Adipose tissue (tissue), 3 donors: ENCODE measurements around the gene LSAMP. TPM values are rescaled to one million over a fixed set of nuclear protein-coding genes. Genes with fewer than 3 reads are reported as not detected.

Experiments
- H3K27ac ChIP-seq: one replicate; pipeline ENCODE4 v1.5.1; 2013; ENCODE audit warnings: low read depth, low read length
- whole genome bisulfite sequencing, 3 donors: extraction: QIAGEN DNeasy Blood & Tissue Kit; methylation state at CpG; one replicate each; pipeline ENCODE4 v1.1.7; 2013; 5-methylcytosine and 5-hydroxymethylcytosine counted together
- polyA plus RNA-seq, 3 donors: library from polyadenylated mRNA; stranded (reverse); fragments of 200-250 nt; gene quantifications; one replicate each; pipeline ENCODE4 v1.2.3, GENCODE V29; 2013
- donor health status: healthy with polysubstance abuse.
- donor health status: Bipolar disorder and iron deficiency.
- donor health status: healthy.

The LSAMP gene
- polyA plus RNA-seq, 3 donors, result 0.38 to 2.1 (median 1.4) TPM

DNA sequence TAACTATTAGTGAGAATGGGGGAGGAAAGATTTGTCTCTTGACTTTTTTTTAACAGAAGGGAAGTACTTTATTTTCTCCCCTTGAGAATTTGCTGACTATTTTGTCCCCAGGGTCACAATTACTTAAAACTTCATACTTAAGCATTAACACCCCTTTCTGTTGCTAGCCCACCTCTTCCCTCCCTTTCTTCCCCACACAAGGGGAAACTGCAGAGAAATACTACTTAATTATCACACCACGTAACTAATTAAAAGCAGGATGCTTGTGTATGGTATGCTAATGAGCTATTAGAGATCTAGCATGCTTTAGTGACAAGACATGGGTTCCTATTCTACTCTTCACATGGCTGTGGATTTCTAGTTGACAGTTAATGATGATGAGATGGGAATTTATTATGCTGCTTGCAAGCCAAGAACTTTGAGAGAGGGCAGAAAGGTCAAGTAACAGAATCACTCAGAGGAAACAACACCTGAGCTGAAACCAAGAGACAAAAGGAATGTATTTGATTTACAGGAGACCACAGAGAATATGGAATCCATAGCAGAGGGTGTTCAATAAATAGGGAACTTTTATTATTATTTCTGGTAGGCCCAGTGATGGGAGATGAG is 179.2 kb downstream of the LSAMP start:
- 63 to 75% (median 71%) methylated on average over 1 of the region's 1 CpG for WGBS, 3 donors
- no peak overlapping the region for H3K27ac ChIP-seq

DNA sequence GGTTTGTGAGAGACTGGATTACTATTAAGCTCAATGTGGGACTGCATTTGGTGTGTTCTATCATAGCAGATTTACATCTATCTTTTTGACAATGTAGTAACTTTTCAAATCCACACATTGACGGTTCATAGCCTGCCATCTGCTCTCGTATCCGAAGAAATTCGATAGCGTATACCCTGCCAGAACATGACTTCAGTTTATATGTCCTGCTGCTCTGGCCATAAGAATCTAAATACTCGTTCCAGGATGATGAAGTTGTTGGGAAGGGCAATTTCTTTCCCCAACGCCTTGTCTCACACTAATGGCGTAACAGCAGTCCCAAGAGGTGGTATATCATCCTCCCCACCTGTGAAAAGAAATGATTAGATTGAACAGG is 180.0 kb downstream of the LSAMP start:
- H3K27ac ChIP-seq, result no peak overlapping the region
- 71 to 76% (median 74%) methylated on average over 8 of the region's 8 CpGs for WGBS, 3 donors

DNA sequence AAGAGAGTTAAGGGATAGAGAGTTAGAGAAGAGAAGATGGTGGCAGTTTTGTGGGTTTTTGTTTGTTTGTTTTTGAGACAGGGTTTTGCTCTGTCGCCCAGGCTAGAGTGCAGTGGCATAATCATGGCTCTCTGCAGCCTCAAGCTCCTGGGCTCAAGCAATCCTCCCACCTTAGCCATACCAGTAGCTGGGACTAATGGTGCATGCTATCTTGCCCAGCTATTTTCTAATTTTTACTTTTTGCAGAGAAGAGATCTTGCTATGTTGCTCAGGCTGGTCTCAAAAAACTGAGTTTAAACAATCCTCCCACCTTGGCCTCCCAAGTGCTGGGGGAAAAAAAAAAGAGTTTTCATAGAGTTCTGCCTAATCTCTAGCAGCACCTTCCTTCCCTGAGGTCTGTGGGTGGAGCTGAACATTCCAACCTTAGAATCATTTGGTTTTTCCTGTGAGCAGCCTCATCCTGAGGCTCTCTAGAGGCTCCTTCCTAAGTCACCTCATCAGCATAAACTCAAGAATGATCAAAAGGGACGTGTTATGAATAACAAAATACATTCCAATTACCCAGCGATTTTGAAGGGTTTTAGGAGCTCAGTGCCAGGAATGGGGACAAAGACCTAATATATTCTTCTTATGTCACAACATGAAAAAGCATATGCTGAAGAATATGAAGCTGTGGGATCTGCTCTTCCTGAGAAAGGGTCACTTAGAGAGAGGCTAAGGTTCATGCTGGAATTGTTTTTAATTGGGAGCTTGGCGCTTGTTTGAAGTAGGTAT is 180.6 kb downstream of the LSAMP start:
- 59 to 75% (median 61%) methylated on average over 4 of the region's 4 CpGs for WGBS, 3 donors
- no peak overlapping the region for H3K27ac ChIP-seq

DNA sequence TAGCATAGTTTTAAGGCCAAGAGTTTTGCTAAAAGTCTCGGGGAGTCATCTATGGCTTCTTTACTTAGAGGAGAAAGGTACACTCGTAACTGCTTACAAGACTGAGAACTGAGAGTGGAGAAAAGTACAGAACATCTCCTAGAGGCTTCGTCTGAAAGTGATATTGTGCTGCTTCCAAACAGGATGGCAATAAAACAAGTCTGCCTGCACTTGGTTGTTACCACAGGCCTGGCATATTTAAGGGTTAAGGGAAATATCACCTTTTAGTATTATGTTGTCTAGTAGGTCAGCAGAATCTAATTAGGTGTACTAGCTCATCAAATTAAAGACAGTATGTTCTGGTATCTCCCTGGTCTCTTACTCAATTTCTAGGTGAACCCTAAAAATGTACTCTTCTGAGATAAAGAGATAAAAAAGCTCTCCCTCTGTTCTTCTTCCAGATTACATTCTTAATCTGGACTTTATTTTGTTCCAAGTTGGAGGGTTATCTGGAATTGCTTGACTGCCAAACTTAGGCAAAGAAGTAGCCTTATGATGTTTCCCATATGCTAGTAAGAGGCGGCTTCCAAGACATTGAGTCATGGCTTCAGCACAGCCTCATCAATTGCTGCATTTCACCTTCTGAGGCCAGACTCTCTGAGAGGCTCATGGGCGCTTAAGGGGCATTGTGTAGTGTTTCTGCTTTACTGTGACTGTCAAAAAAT is 181.3 kb downstream of the LSAMP start:
- H3K27ac ChIP-seq, result no peak overlapping the region
- 51 to 56% (median 52%) methylated on average over 5 of the region's 5 CpGs for WGBS, 3 donors

DNA sequence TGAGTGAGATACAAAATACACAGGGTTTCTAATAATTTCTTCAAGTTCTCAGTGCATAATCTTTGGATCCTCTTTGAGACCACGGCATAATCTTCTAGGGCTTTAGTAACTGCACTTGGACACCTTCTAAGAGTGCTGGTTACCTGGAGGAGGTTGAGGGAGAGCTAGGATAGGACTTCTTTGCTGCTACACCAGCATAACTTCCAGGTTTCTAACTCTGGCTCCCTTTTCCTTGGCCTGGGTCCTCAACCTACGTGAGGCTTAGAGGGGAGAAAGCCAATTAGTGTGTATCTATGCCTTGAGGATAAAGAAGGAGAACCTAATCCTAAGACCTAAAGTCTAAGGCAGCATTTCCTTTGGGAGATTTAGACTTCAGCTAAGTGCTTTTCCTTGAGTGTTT is 184.8 kb downstream of the LSAMP start:
- H3K27ac ChIP-seq, result no peak overlapping the region
- WGBS, 3 donors, result 64 to 83% (median 76%) methylated on average over 2 of the region's 2 CpGs

DNA sequence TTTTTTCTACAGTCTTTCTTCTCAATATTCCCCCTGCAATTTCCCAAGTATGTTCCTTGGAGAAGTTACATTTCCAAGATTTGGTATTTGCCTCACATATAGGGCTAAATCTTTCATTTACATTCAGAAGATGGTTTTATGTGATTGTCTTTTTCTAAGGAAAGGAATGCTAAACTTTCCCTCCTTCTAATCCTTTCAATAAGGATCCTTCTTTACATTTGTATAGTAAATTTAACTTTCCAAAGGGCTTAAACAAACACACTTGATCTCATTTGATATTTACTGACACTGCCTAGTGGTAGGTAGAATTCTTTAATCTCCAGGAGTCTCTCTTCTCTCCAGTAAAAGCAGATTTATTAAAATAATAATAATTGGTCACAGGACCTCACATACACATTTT is 185.3 kb downstream of the LSAMP start:
- H3K27ac ChIP-seq, result no peak overlapping the region

DNA sequence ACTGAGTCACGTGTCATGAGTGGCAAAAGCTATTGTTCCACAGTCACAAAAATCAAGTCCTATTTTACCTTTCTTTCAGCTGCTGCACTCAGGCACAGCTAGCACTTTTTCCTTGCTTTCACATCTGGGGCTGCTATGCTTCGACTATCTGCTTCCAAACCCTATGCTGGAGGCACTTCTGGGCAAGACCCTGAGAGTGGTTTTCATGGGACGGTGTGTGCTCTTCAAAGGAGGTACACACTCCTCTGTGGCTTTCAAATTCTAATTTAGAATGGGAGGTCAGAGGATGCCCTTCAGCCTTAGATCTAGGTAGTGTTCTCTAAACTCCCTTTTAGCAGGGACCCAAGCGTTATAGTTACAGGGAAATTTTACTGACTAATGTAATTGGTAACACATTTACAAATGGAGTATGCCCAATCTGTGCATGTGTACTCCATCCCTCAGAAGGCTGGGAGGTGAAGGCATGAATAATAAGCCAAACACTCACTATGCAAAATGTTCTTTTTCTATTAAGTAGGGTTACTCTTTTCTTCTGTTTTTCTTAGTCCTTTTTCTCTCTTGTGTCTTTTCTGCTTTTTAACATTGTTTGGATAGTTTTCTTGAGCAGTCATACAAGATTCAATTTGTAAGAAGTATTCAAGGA is 188.3 kb downstream of the LSAMP start:
- H3K27ac ChIP-seq, result no peak overlapping the region
- 49 to 59% (median 57%) methylated on average over 4 of the region's 4 CpGs for WGBS, 3 donors

DNA sequence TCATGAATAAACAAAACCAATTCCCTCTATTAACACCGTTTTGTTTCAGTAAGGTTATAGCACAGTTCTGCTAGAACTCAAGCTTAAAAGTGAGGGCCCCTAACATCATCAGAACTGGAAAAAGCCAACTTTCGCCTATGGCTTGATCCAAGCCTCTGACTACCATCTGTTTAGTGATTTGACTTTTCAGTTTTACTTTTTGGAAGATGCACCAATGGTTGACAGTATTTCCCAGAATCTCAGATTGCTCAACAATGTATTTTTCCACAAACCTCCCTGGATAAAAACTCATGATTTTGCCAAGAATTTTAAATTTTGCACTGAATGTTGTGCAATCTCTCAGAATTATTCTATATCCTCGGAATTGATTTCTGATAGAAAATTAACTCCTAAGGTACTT is 190.7 kb downstream of the LSAMP start:
- no peak overlapping the region for H3K27ac ChIP-seq
- WGBS, 3 donors, result 54 to 72% (median 68%) methylated on average over 3 of the region's 3 CpGs

DNA sequence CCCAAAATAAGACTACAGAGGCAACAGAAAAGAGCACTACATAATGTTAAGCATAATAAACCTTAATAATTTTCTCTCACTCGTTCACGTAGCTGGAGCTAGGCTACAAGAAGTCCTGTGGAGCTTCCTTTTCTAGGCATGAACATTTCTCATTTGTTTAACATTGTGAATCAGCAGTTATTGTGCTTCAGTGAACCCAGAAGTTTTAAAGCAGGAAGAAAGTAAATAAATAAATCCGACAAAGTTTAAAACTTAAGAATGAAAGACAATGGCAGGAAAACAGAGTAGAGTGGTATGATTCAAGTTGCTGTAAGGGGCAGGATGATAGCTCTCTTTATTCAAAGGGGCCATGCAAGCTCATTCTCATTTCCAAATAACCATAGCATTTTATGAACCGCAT is 191.8 kb downstream of the LSAMP start:
- WGBS, 3 donors, result 35 to 43% (median 36%) methylated on average over 4 of the region's 4 CpGs
- no peak overlapping the region for H3K27ac ChIP-seq

DNA sequence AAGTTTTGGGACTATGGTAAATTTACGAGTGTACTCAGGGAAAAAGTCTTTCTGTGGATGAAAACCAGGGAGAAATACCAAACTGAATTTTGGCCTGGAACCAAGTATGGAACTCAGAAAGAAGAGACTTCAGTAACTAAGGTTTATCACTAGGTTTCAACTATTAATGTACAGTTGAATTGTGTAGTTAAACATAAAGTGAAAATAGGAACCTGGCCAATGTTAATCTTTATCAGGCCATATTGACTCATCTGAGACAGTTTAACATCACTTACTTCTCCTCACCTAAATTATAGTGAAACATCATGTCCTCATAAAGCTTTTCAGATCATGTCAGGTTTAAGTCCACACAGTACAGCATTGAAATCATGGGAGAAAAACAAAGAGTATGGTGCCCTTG is 197.7 kb downstream of the LSAMP start:
- 54 to 61% (median 55%) methylated on average over 1 of the region's 1 CpG for WGBS, 3 donors
- no peak overlapping the region for H3K27ac ChIP-seq

DNA sequence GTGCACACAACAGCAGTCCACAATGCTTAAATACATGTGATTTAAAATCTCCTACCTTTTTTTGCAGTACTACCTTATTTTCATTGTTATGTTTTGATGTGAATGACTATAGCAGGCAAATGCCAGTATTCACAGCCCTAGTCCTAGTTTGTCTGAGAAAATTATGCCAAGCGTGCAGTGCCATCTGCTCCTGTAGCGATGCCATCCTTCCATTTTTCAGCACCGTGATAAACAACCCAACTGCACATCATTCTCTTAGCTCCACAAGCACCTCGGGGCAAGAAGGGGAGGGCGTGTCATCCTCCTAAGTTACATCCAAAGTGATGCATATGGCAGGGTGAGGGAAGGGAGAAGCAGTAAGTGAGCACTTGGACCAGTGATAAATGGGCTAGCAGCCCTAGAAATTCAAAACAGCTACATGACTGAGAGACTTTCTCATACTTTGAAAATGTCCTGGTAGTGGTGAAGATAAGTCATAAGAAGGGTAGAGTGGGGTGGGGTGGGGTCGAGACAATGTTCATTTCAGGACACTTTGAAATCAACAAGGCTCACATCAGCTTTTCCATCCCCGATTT is 198.8 kb downstream of the LSAMP start:
- 76 to 84% (median 81%) methylated on average over 7 of the region's 7 CpGs for WGBS, 3 donors
- no peak overlapping the region for H3K27ac ChIP-seq

DNA sequence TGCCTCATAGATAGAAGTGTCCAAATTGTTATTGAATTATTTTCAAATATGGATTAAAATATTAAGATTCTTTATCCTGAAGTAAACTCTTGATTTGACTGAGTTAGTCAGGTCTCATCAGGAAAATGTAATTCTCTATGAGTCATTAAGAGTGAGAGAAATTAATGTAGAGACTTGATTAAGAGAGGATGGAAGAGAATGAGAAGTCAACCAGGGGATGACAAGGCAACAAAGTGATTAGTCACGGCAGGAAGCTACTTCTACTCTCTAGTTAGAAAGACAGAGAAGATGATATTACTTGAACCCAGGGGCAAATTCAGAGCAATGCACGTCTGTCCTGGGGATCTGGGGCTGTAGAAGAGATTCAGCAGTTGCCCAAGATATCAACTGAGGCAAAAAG is 202.5 kb downstream of the LSAMP start:
- WGBS, 3 donors, result 66 to 72% (median 66%) methylated on average over 2 of the region's 2 CpGs
- no peak overlapping the region for H3K27ac ChIP-seq

DNA sequence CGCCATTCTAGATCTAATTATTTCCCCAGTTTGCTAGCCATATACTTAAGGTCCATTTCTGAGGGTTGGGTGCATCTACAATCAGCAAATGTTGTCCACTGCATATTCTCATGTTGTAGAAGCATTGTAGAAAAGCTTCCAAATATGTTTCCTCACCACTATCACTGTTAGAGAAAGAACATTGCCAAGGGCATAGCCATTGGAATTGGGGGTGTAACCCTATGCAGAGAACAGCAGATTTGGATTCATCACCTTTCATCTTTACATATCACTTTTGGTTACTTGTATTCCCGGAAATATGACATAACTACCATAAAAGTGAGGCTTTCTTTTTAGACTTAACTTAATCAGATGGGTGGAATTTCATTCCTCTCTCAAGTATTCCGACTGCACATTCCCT is 203.6 kb downstream of the LSAMP start:
- 59 to 74% (median 64%) methylated on average over 3 of the region's 3 CpGs for WGBS, 3 donors
- no peak overlapping the region for H3K27ac ChIP-seq

DNA sequence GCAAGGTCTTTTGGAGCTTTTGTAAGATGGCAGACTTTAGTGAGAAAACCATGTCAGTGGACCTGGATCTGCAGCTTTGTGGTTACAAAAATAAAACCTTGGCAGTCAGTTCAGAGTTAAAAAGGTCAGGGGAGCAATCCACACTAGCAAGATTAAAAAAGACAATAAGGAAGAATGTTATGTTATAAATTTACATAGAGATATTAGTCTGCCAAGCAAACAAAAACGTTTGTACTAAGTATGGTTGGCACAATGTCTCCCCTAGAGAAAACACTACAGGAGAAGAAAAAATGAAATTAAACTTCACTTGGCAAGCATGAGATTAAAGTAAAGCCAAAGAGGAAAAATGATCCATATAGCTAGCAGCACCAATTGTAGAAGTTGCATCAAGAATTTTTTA is 205.0 kb downstream of the LSAMP start:
- H3K27ac ChIP-seq, result no peak overlapping the region
- 0% methylated on average over 1 of the region's 1 CpG for WGBS, 3 donors

DNA sequence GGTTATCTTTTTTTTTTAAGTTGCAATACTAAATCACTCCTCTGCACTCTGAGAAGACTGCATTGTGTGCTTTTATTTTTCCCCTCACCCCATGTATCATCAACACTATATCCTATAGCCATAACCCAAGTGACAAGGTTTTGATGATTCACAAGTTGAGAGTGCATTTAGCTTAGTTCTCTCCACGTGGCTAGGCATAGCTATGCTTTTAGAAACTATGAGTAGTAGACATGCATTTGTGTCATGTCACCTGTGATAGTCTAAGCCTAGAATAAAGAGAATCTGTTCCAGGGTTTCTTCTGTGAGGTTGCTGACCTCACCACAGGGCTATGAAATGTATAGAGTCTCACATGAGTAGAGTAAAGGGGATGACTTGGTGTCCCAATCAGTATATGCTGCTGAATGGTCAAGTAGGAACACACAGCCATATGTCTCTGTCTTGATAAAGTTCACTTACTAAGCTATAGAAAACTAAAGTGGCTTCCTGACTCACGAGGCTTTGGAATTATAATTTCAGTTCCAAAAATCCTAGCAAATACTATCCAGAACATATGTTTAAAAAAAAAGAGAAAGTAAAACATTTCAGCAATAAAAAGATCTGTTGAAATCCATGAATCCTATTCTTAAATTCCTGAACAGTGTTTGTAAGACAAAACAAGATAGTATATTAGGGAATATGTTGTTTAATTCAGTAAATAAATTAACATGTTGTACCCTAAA is 206.3 kb downstream of the LSAMP start:
- 19 to 28% (median 26%) methylated on average over 2 of the region's 2 CpGs for WGBS, 3 donors
- H3K27ac ChIP-seq, result no peak overlapping the region

DNA sequence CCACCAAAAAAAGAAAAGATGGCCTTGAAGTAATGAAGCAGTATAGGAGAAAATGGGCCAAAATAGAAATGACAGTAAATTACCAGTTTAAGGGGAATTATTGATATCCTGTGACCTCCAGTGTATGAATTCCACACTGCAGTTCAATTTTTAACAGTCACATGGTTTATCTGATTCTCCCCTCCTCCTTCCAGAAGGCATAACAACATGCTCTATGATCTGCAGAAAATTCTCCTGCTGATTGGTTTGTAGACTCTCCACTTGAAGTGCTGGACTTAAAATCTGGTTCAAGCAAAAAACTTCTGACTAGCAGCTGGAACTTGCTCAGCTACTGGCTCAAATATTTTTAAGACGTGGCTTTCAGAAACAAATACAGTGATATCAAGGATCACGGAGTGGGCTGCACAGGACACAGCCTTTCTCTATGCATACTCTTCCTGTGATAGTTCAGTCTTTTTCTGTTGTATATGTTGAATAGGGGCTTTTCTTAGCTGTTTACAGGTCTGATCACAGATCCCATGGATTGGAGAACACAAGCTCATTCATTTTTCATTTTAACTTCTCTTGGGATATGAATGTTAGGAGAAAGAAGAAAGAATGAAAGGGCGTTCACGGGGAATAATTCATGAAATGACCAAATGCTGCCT is 211.5 kb downstream of the LSAMP start:
- no peak overlapping the region for H3K27ac ChIP-seq
- WGBS, 3 donors, result 42 to 52% (median 50%) methylated on average over 4 of the region's 4 CpGs

DNA sequence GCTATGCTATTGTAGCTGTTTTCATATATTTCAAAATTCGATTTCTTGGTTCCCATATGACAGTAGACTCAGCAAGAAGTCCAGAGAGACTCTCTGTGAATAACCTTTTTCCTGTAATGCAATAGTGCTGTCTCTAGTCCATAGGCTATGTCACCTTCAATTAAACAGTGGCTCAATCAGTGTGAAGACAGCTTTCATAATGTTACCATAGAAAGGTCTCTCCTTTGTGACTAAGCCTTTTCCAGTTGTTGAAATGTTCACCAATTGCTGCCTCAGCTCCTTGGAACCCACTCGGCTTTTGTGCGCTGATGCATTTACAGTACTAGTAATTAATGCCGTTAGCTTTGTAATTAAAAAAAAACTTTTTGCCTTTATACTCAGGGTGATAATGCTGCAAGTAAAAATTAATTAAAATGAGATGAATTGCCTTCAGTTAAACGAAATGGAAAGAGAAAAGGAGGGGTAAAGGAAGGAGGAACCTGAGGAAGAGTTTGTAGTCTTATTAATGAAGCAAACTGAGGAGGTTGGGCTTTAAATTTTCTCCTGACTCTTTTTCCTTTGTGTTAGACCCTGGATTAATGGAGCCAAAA is 214.8 kb downstream of the LSAMP start:
- 70 to 84% (median 81%) methylated on average over 5 of the region's 5 CpGs for WGBS, 3 donors
- no peak overlapping the region for H3K27ac ChIP-seq

DNA sequence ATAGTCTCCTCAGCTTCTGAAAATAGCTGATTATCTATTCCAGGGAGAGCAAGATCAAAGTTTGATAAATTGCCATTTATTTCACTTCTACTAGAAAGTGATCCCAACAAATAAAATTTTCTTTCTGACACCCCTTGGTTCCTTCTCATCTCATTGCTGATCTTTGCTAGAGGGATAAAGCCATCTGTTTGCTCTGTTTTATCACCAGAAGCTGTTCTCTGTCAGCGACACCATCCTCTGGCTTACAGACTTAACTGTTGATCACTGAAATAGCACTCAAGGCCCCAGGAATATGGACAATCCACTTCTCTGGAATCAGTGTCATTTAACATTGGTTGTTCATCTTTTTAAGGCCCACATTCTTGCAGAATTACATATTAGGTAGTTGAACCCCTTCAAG is 219.0 kb downstream of the LSAMP start:
- WGBS, 3 donors, result 74 to 82% (median 81%) methylated on average over 1 of the region's 1 CpG
- no peak overlapping the region for H3K27ac ChIP-seq
